Right kidney (tissue), 1 donor: ENCODE measurements around the gene OSCP1.

Experiments
- DNase-seq: peaks from one replicate; pipeline ENCODE4 v3.0.0-alpha.2; 2016

The OSCP1 gene

DNA sequence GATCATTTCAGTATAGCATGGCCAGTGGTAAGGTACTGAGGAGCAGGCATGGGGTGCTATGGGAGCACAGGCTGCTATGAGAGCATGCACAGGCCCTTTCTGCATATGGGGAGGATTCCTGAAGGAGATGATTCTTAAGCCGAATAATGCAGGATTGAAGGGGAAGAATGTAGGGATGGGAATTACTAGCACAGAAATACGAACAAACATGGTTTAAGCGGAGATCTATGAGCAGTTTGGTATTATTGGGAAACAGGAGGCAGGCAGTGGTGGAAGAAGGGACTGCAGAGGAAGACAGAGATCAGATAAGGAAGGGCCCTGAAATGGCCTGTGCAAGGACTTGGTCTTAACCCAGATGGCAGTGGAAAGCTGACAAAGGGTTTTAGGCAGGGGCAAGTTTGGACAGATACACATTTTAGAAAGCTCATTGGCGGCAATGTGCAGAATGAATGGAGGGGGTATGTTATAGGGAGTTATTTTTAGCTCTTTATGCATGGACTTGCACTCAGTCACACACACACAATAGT, 1.7 kb downstream of the OSCP1 start:
- no peak for DNase-seq

DNA sequence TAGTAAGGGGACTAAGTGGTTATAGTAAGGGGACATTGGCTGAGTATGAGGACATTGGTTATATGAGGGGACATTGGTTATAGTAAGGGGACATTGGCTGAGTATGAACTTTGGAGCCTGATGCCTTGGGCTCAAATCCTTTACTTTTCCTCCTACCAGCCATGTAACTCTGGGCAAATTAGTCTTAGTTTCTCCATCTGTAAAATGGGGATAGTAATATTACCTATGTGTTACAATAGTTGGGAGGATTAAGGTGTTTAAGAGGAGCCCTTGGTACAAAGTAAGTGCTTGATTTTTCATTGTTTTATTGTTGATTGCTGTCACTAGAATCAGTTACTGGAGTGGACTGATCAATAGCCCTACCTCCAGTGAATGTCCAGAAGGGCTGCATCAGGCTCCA, 2.8 kb downstream of the OSCP1 start:
- no peak for DNase-seq

DNA sequence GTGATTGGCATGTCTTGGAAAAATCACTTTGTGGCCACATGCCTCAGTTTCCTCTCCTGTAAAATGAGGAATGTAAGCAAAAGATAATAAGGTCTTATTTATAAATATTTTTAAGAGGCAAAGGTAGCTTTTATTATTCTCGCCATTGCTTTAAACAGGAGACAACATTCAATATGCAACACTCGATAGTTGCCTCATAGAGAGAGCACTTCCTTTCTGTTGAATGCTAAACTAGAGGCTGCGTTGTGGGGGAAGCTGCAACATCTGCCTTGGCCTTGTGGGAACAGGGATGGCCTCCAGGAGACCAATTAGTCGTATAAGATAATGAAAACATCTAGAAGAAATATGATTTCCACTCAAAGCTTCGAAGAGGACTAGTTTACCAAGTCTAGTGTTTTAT, 3.5 kb downstream of the OSCP1 start:
- no peak for DNase-seq

GRCh38 chr1:36446271-36446670, 4.0 kb downstream of the OSCP1 start:
- no peak for DNase-seq

DNA sequence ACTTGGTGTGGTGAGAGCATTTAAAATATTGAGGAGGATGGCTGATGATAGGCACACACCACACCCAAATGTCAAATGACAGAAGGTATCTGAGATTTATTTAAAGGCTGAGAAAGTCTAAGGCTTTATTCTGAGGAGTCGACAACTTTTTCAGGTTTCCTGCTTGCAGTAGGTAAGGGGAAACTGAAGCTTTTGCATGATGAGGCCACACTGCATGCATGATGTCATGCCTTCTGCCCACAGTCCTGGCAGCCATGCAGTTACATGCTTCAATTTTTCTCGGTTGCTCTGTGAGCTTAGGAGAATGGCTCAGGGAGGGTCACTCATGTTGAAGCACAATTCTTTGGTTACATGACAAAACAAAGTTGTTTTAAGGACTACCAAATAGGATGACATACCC, 7.0 kb downstream of the OSCP1 start:
- DNase-seq = no peak

- DNase-seq = no peak
These were observed 7.9 kb downstream of the OSCP1 start for GRCh38 chr1:36442337-36442736.

GRCh38 chr1:36440646-36441045, 9.6 kb downstream of the OSCP1 start:
- DNase-seq = no peak

GRCh38 chr1:36440044-36440443, 10.2 kb downstream of the OSCP1 start:
- no peak for DNase-seq

GRCh38 chr1:36438715-36439114, 11.5 kb downstream of the OSCP1 start:
- no peak for DNase-seq

- no peak for DNase-seq
These were observed 13.4 kb downstream of the OSCP1 start for GRCh38 chr1:36436821-36437220.

GRCh38 chr1:36433102-36433501, 17.1 kb downstream of the OSCP1 start:
- no peak for DNase-seq

DNA sequence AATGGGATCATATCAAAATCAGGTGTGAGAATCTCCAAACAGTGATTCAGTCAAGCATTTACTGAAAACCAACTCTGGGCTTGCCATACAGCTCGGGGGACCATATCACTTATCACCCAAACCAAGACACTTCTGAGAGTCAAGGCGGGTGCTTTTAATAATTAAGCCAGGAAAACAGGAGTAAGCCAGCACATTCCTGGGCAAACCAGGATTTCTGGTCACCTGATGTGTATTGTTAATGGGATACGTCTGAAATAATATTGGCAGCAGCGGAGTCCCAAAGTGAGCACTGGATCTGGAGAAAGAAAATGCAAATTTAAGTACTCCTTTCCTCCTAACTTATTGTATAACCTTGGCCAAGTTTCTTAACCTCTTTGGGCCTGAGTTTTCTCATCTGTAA, 17.6 kb downstream of the OSCP1 start:
- DNase-seq = no peak

DNA sequence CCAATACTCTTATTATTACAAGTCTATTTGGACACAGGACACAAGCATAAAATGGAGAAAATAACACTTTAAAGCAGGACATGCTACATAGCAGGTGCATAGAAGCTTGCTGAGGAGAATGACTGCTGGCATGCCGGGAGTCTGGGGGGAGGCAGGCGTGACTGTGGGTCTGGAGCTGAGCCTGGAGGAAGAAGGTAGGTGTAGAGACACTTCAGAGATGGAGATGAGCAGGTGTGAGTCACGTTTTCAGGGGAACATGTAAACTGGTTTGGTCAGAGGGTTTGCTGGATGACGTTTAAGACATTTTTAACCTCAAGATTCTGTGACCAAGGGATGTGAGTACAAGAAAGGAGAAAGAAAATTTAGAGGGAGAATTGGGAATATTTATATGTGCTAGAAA, 24.5 kb downstream of the OSCP1 start:
- DNase-seq = no peak

- DNase-seq = no peak
These were observed 28.6 kb downstream of the OSCP1 start for GRCh38 chr1:36421649-36422048.

DNA sequence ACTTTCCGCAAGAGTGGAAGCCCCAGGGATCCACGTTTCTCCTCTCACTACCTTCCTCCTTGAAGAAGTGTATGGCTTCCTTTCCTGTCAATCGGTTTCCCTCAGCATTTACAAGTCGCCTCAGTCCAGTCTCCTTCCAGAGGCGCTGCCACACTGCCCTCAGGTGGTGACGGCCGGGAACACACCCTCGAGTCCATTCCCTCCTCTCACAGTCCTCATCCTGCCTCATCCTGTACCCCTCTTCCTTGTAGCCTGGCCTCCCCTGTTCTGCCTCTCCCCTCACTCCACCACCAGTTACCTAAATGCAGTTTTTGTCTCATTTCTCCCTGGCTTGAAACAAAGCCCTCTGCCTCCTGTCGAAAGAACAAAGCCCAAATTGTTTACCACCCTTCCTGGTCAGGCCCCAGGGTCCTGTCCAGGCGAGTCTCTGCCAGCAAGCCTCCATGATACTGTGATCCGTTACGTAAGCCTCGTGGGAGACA, 29.4 kb downstream of the OSCP1 start:
- DNase-seq = peak; percentile 46

DNA sequence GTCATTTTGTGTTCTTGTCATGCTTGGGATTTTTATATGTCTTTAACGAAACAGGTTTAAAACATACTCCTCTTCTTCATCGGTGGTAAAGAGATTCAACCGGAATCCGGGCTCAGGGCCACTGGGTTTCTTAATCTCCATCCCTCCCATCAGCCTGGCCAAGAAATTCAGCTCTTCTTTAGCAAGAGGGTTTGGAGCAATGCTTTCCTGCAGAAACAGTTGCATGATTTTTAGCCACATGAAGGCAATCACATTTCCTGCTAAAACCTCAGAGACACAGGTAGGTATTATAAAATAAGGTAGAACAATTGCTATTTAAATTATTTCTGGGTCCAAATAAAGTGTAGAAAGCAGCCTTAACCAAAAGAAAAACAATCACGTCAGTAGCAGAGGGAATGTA, 29.8 kb downstream of the OSCP1 start:
- no peak for DNase-seq

GRCh38 chr1:36419569-36419968, 30.7 kb downstream of the OSCP1 start:
- DNase-seq = no peak

DNA sequence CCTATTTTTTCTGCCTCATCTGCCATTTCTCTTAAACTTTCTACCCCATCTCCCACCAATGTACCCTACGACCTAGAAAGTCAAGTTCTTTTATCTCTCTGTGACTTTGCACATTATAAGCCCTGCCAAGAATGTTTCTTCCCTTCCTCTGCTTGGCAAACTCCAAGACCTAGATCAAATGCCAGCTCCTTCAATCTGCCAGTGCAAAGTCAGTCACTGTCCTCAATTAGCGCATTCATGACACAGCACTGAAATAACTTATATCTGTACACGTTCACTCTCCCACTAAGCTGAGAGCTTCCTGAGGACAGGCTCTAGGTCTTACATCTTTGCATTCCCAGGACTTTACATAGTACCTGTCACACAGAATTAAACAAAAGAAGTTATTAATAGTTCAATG, 31.1 kb downstream of the OSCP1 start:
- DNase-seq = no peak

DNA sequence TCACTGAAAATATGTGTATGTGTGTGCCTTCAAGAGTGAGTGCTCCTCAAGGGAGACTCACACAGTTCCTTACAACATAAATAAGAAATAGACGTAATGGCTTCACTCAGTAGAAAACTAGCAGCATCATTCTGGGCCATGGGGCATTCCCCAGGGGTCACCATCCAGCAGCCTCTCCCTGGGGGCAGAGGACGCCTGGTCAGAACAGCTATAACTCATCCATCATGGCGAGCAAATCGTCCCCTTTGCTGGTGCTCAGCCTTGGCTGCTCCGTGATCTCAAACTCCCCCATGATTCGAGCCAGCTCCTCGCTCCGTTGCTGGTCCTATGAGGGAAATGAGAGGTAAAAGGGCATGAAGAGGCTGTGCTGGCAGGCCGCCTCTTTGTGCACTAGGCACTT, 32.3 kb downstream of the OSCP1 start:
- DNase-seq = no peak

- no peak for DNase-seq
These were observed 34.5 kb downstream of the OSCP1 start for GRCh38 chr1:36415661-36416326.

GRCh38 chr1:36414384-36414783, 35.9 kb downstream of the OSCP1 start:
- no peak for DNase-seq

DNA sequence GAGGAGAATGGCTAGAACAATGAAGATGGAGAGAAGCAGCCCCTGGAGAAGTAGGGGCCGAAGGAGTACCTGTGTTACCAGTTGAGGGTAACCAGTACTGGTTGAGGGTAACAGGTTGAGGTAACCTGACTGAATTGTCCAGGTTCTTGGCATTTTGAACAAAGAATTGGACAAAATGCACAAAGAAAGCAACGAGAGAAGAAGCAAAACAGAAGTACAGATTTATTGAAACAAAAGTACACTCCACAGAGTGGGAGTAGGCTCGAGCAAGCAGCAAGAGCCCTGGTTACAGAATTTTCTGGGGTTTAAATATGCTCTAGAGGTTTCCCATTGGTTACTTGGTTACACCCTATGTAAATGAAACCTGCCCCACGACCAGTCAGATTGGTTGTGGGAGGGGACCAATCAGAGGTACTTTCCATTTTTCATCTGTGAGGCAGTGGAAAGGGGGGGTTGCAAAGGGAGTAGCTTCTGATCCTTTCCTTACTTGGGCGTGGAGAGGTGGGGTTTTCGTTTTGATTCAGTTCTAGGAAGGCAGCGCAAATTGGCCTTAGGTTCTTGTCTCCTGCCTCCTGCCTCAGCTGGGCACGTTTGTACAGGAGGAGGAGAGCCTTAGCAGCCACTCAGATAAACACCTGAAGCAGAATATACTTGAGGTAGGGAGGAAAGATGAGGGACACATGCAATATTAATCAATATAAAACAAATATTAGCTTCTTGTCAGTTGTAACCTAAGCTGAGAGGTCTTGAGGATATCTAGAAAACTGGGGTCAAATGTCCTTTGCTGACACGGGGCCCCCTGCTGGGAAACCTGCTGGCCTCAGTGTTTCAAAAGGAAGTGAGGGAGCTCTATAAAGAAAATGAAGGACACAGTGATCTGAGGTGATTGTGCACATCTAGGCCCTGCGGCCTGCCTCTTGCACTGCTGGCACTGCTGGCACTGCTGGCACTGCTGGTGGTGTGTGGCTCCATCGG, 38.3 kb downstream of the OSCP1 start:
- DNase-seq = no peak

- DNase-seq = no peak
These were observed 41.8 kb downstream of the OSCP1 start for GRCh38 chr1:36408479-36408878.
